ENCODE data around the gene NXNL2.

NXNL2 gene

DNA sequence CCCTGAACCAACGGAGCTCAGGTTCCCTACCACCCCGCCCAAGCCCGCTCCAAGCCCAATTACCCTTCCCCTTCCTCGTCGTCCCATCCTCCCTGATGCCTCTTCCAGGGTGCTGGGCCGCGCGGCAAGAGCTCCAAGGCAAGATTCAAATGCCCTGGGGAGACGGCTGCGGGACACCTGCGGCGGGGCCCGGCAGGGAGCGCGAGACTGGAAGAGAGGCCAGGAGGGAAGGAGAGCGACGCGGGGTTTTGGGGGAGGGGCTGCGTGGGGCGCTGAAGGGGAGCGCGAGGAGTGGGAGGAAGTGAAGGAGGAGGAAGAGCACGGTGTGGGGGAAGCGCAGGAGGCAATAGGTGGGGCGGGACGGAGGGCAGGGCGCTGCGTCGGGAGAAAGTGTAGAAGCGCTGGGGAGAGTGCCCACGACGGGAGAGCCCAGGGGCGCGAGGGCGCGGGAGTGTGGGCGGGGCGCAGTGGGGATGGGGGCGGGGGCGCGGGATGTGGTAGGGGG is 975 bp upstream of the NXNL2 start:
- DNase-seq, result peak; percentile 85

- peak; percentile 12 for DNase-seq
These were observed 446 bp downstream of the NXNL2 start for GRCh38 chr9:88535226-88536022.

- DNase-seq, result peak; percentile 53
These were observed 996 bp downstream of the NXNL2 start for GRCh38 chr9:88536023-88536324.

DNA sequence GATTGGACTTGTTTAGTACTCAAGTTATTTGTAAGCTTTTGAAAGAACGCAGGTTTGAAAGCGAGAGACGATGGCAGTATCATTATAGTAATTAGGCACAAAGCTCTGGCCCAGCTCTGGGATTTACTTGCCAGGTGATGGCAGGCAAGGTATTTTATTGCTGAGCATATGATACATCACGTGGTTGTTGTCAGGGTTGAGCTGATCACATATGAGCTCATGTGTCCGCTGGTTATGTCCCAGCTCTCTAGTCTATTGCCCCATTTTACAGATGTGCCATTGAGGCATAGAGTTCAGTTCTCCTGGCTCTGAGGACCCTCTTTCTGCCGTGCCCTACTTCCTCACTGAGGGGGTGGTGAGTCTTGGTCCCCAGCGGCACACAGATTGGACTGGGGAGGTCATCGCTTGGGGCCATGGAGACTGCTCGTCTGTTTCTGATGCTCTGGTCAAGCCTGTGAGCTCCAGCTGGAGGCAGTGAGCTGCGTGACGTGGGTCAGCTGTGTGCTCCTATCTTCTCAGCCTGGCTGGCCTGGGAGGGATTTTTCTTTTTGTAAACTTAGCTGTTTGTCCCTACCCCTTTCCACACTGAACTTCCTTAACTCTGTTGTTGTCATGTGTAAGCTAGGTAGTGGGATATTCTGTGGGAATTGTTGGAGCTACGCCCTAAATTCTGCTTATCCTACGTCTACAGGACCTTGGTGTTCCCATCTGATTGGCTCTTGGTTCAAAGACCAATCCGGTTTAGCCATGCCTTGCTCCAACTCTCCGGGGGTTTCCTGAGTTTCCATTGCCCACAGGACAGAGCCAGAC is 2.2 kb downstream of the NXNL2 start:
- DNase-seq, result no peak

GRCh38 chr9:88537761-88538091 is 2.7 kb downstream of the NXNL2 start:
- DNase-seq, result peak; percentile 86

- DNase-seq, result peak; percentile 12
These were observed 3.5 kb downstream of the NXNL2 start for GRCh38 chr9:88538311-88539085.

DNA sequence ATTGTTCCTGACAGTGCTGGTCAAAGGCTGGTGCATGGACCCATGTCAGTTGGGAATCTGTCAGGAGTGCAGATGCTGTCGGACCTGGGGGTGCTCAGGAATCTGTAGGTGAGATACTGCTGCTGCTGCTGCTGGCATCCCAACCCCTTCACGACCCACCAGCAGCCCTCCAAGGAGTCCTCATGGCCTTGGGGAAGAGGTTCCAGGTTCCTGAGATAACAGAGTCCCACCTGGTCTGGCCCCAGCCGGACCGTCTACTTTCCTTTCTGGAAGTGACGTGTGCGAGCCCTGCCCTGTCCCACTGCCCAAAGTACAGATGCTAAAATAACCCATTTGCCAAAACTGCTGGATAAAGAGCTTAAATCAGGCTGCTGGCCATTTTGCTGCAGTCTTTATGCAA is 4.3 kb downstream of the NXNL2 start:
- no peak for DNase-seq

- no peak for DNase-seq
These were observed 5.3 kb downstream of the NXNL2 start for GRCh38 chr9:88540251-88540763.

GRCh38 chr9:88544245-88544644 is 9.3 kb downstream of the NXNL2 start:
- DNase-seq, result no peak

DNA sequence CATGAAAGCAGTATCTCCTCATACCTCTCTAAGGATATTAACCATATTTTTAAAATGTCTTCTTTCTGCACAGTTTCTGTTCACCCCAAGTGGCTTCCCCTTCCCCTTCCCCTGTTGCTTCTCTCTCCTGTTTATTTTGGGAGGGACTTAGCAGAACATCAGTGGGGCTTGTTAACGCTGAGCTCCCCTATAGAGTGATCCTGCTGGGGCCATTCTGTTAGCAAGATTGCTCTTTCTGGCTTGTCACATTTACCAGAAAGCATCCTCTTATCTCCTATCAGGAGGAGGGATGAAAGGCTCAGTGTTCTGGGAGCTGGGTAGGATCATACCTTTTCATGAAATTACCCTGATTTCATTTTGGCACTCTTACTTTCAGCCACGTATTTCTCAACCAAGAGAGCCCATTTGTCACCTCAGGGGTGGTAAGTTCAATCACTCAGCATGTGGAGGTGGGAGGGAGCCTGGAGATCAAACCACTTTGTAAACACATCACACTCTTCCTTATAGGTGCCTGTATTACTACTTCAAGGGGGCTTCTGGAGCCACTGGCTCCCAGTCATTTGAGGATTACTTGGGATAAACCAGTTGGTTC is 16.7 kb downstream of the NXNL2 start:
- no peak for DNase-seq

- DNase-seq, result no peak
These were observed 18.4 kb downstream of the NXNL2 start for GRCh38 chr9:88553350-88553749.

DNA sequence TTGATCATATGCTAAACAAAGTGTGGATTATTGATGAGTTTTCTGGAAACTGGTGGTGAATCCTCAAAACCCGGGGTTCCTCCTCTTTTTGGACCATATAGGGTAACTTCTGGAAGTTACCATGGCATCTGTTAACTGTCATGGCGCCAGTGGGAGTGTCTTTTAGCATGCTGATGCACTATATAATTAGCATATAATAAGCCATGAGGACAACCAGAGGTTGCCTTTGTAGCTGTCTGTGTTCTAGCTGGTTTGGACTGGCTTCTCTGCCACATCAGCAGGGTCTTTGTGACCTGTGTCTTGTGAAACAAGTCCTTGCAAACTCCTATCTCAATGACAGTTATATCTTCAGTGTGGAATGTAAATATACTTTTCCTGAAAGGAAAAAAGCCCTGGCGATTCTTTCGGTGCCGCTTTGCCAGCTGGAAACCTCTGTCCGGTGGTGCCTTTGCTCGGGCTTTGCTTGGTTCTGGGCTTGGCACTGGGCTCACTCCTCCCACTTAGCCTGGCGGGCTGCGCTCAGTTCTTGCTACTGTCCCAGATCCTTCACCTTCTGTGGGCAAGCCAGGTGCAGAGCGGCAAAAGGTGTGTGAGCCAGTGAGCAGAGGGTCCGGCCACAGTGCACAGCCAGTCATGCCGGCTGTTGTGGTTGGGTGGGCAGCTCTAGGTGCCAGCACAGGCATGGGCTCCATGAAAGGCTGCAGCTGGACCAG is 20.4 kb downstream of the NXNL2 start:
- no peak for DNase-seq

GRCh38 chr9:88559661-88560060 is 24.7 kb downstream of the NXNL2 start:
- no peak for DNase-seq

- DNase-seq, result no peak
These were observed 32.9 kb downstream of the NXNL2 start for GRCh38 chr9:88567870-88568269.

GRCh38 chr9:88571419-88571818 is 36.4 kb downstream of the NXNL2 start:
- DNase-seq, result no peak

DNA sequence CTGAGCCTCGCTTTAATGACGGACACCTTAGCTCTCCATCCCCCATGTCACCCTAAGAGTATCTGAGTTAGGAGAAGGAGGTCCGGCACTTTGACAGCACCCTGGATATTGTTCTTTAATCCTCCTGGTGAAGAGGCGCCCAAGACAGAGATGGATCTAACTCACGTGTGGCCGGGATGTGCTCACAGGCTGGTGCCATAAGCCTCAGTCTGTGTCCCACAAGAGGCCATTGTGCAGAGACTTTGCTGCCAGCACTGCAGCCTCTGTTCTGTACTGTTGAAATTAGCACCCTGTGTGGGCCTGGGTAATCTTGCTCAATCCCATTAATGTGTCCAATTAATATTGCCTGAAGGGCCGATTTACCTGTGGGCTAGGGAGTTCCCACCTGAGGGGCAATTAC is 37.7 kb downstream of the NXNL2 start:
- DNase-seq, result no peak

GRCh38 chr9:88574953-88575352 is 40.0 kb downstream of the NXNL2 start:
- peak; percentile 71 for DNase-seq

DNA sequence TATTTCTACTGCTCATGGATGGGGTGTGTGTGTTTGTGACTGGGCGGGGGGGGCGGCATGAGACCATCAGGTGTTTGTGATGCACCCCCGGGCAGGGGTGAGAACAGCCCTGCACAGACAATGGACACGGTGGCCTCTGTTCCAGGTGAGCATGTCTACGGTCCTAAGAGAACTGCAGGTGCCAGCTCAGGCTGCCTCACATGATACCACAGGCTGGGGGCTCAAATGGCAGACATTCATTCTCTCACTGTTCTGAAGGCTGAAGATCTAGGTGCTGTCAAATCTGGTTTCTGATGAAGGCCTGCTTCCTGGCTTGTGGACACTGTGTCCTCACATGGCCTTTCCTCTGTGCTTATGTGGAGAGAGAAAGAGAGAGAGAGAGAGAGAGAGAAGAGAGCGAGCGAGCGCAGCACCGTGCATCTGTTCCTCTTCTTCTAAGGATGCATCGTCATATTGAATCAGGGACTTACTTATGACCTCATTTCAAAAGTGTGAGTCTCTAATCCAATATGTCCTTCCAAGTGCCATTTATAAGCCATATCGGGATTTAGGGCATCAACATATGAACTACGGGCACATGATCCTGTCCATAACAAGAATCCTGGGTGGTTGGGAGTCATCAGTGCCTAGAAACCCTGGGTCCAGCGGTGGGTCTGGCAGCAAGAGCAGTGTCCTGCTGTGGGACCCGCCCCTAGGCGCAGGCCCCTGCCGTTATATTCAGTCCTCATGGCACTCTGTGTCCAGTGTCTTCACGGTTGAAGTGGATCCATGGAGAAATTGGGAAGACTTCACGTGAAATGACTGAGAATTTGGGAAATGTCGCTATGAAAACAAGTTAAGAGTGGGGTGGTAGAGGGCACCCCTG is 42.5 kb downstream of the NXNL2 start:
- no peak for DNase-seq

GRCh38 chr9:88578121-88579049 is 43.4 kb downstream of the NXNL2 start:
- DNase-seq, result peak; percentile 78
